Gastroesophageal sphincter (tissue), 3 donors: Measurements from ENCODE around the gene CD7.

ENCODE experiments used
- CTCF ChIP-seq, 4 experiments: fragments of 200-600 bp in 2 of 4; fragments of 450-650 bp in 2 of 4; sonication (generic) in 1 of 4; IDR thresholded peaks; one replicate each; pipeline ENCODE4 v1.5.1; 2017 to 2019; ENCODE audit warnings: antibody characterized with exemption in 4 of 4, mild to moderate bottlenecking in 2 of 4, moderate library complexity in 2 of 4
- POLR2A ChIP-seq, 2 donors: fragments of 450-650 bp; IDR thresholded peaks; one replicate each; pipeline ENCODE4 v1.6.1; 2017; ENCODE audit warnings: antibody characterized with exemption in 2 of 2, mild to moderate bottlenecking in 2 of 2, moderate library complexity in 1 of 2

DNA sequence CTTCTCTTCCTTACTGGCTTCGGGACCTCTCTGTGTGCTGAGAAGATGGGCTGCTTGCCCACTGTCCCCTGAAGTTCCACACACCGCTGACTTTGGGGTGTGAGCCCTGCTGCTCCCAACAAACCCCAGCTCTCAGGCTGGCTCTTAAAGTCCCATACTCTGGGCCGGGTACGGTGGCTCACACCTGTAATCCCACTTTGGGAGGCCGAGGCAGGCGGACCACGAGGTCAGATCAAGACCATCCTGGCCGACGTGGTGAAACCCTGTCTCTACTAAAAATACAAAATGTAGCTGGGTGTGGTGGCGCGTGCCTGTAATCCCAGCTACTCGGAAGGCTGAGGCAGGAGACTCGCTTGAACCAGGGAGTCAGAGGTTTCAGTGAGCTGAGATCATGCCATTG, 17.2 kb downstream of the CD7 start:
- TF ChIP-seq CTCF (IDR thresholded peaks at IDR 0.05) = no peak
- TF ChIP-seq POLR2A (IDR thresholded peaks at IDR 0.05) = no peak
